ENCODE measurements around the gene ATE1. TPM values are rescaled to one million over a fixed set of nuclear protein-coding genes. Genes with fewer than 3 reads are reported as not detected.

ATE1 gene
- total and polyA plus RNA-seq, 2 experiments from 2014 or later: 17.4 to 24.5 TPM

GRCh38 chr10:121831777-121832176, 96.1 kb downstream of the ATE1 start (continued):
- TF ChIP-seq ZNF462 (CRISPR knock-in tag; IDR thresholded peaks at IDR 0.05): no peak

GRCh38 chr10:121831237-121831636, 96.6 kb downstream of the ATE1 start:
- H3K27ac ChIP-seq (ENCODE audit: low read depth): no peak overlapping the region
- no peak for ATAC-seq

GRCh38 chr10:121830101-121830500, 97.7 kb downstream of the ATE1 start:
- peaks cover 29% of the 10 kb centered on the region; the same call in 2 of the 3 replicates for H3K36me3 Mint-ChIP-seq (ENCODE audit: low read depth)
- H3K27me3 Mint-ChIP-seq (ENCODE audit: insufficient read depth, low read depth, poor library complexity): peaks cover 2% of the 10 kb centered on the region
- no peaks in the 10 kb centered on the region for H3K4me1 Mint-ChIP-seq
- Histone ChIP-seq H3K27ac (ENCODE audit: low read depth) (no peak overlapping the region), H3K4me1 (ENCODE audit: insufficient read depth) (no peaks in the 10 kb centered on the region), H3K4me3 (no peak overlapping the region), H3K27me3 (ENCODE audit: insufficient read depth) (no peaks in the 10 kb centered on the region), H3F3A (replicated peaks; ENCODE audit: low read depth) (no peaks in the 10 kb centered on the region), H3K79me2 (replicated peaks; ENCODE audit: insufficient read depth) (no peaks in the 10 kb centered on the region), H3K36me3 (ENCODE audit: insufficient read depth) (no peaks in the 10 kb centered on the region), H3K4me2 (no peak overlapping the region), H4K20me1 (replicated peaks; ENCODE audit: insufficient read depth) (no peaks in the 10 kb centered on the region), H2AFZ (no peak overlapping the region), H3K9me2 (ENCODE audit: insufficient read depth) (no peaks in the 10 kb centered on the region)
- H3K27ac Mint-ChIP-seq: no peak overlapping the region
- no peak overlapping the region for H3K4me3 Mint-ChIP-seq
- DNase-seq (ENCODE audit: low spot score): no peak
- no peak for ATAC-seq
- no peaks in the 10 kb centered on the region for H3K9me3 Mint-ChIP-seq
- TF ChIP-seq POLR2AphosphoS5 (IDR thresholded peaks at IDR 0.05; ENCODE audit: low read depth): no peak
- no peak for TF ChIP-seq REST (IDR thresholded peaks at IDR 0.05; ENCODE audit: unreplicated experiment)
- TF ChIP-seq CTCF (conservative IDR thresholded peaks at IDR 0.05; ENCODE audit: low read depth in 2 of 2): no peak
- no peak for TF ChIP-seq ETS1 (IDR thresholded peaks at IDR 0.05)
- TF ChIP-seq STAT1 (IDR thresholded peaks at IDR 0.05; ENCODE audit: unreplicated experiment): no peak

More at GRCh38 chr10:121831237-121831636, 96.6 kb downstream of the ATE1 start:
- H3K9me3 Mint-ChIP-seq: no peaks in the 10 kb centered on the region
- DNase-seq (ENCODE audit: low spot score): no peak
- no peaks in the 10 kb centered on the region for H3K9me2 ChIP-seq (ENCODE audit: insufficient read depth)
- H4K20me1 ChIP-seq (replicated peaks; ENCODE audit: insufficient read depth): no peaks in the 10 kb centered on the region
- H3K4me1 ChIP-seq (ENCODE audit: insufficient read depth): no peaks in the 10 kb centered on the region
- no peak overlapping the region for H3K4me3 ChIP-seq
- peaks cover 2% of the 10 kb centered on the region for H3K27me3 Mint-ChIP-seq (ENCODE audit: insufficient read depth, low read depth, poor library complexity)
- no peak overlapping the region; the same call in 1 of the 2 replicates for H3K27ac Mint-ChIP-seq
- TF ChIP-seq JUNB (IDR thresholded peaks at IDR 0.05; ENCODE audit: unreplicated experiment): no peak
- TF ChIP-seq EZH2phosphoT487 (IDR thresholded peaks at IDR 0.05; ENCODE audit: unreplicated experiment): no peak
- H3K4me2 ChIP-seq: no peak overlapping the region
- H3F3A ChIP-seq (replicated peaks; ENCODE audit: low read depth): no peaks in the 10 kb centered on the region
- no peak overlapping the region for H2AFZ ChIP-seq
- H3K36me3 ChIP-seq (ENCODE audit: insufficient read depth): no peaks in the 10 kb centered on the region
- H3K4me3 Mint-ChIP-seq: no peak overlapping the region
- H3K79me2 ChIP-seq (replicated peaks; ENCODE audit: insufficient read depth): no peaks in the 10 kb centered on the region
- no peaks in the 10 kb centered on the region for H3K4me1 Mint-ChIP-seq
- no peaks in the 10 kb centered on the region for H3K27me3 ChIP-seq (ENCODE audit: insufficient read depth)
- H3K36me3 Mint-ChIP-seq (ENCODE audit: low read depth): peaks cover 32% of the 10 kb centered on the region; the same call in 2 of the 3 replicates

Data from GM23338 (cell line).